Mesenchymal stem cell (in vitro differentiated cells and primary cell): ENCODE measurements around the gene KCTD5.

Experiments
- DNase-seq: peaks from one replicate; pipeline ENCODE4 v3.0.0-alpha.2; 2013
- H2AFZ ChIP-seq: one replicate; pipeline ENCODE4 v1.6.1; 2013; ENCODE audit warnings: low read depth, mild to moderate bottlenecking, control low read depth, inconsistent platforms, low read length, moderate library complexity
- H2AK5ac ChIP-seq: 2 replicates; pipeline ENCODE4 v1.6.1; 2013; ENCODE audit warnings: low read length, moderate library complexity, mild to moderate bottlenecking, inconsistent platforms; ENCODE audit not compliant: severe bottlenecking
- H2BK120ac ChIP-seq: one replicate; pipeline ENCODE4 v1.6.1; 2013; ENCODE audit warnings: low read depth, mild to moderate bottlenecking, inconsistent platforms, low read length, moderate library complexity
- H2BK12ac ChIP-seq, 2 experiments: one replicate each; pipeline ENCODE4 v1.6.1; 2013; ENCODE audit warnings: inconsistent platforms in 2 of 2, low read length in 2 of 2, mild to moderate bottlenecking in 2 of 2, moderate library complexity in 2 of 2, control low read depth in 1 of 2
- H2BK15ac ChIP-seq: one replicate; pipeline ENCODE4 v1.6.1; 2013; ENCODE audit warnings: mild to moderate bottlenecking, low read depth, inconsistent platforms; ENCODE audit not compliant: poor library complexity, severe bottlenecking
- H2BK5ac ChIP-seq: 2 replicates; pipeline ENCODE4 v1.6.1; 2013; ENCODE audit warnings: low read depth, mild to moderate bottlenecking, low read length, control low read depth, inconsistent platforms; ENCODE audit not compliant: poor library complexity, severe bottlenecking
- H3K14ac ChIP-seq, 2 experiments: one replicate each; pipeline ENCODE4 v1.6.1; 2013; ENCODE audit warnings: inconsistent platforms in 2 of 2, low read length in 2 of 2, control low read depth in 1 of 2, mild to moderate bottlenecking in 1 of 2, moderate library complexity in 1 of 2
- H3K18ac ChIP-seq, 2 experiments: one replicate each; pipeline ENCODE4 v1.6.1; 2013; ENCODE audit warnings: inconsistent platforms in 2 of 2, low read length in 2 of 2, control low read depth in 1 of 2, low read depth in 1 of 2, mild to moderate bottlenecking in 1 of 2
- H3K23ac ChIP-seq, 2 experiments: one replicate each; pipeline ENCODE4 v1.6.1; 2013; ENCODE audit warnings: inconsistent platforms in 2 of 2, low read length in 2 of 2, mild to moderate bottlenecking in 2 of 2, moderate library complexity in 2 of 2, control low read depth in 1 of 2
- H3K27ac ChIP-seq: 2 replicates; pipeline ENCODE4 v1.5.1; 2013; ENCODE audit warnings: mild to moderate bottlenecking, moderate library complexity, low read length, control low read depth, inconsistent platforms; ENCODE audit not compliant: poor library complexity, severe bottlenecking
- H3K27me3 ChIP-seq, 2 experiments: 2 replicates each; pipeline versions ENCODE4 v1.6.1 to v1.7.0; 2013; ENCODE audit warnings: low read length in 2 of 2, mild to moderate bottlenecking in 2 of 2, moderate library complexity in 2 of 2, control low read depth in 1 of 2, inconsistent platforms in 1 of 2; ENCODE audit not compliant: control insufficient read depth in 1 of 2, insufficient read depth in 1 of 2
- H3K36me3 ChIP-seq, 2 experiments: 2 replicates each; pipeline versions ENCODE4 v1.6.1 to v1.7.0; 2013; ENCODE audit warnings: low read length in 2 of 2, control low read depth in 1 of 2, inconsistent platforms in 1 of 2, low read depth in 1 of 2, mild to moderate bottlenecking in 1 of 2; ENCODE audit not compliant: insufficient read depth in 2 of 2, control insufficient read depth in 1 of 2
- H3K4ac ChIP-seq, 2 experiments: one replicate each; pipeline ENCODE4 v1.6.1; 2013; ENCODE audit warnings: inconsistent platforms in 2 of 2, low read length in 2 of 2, mild to moderate bottlenecking in 2 of 2, moderate library complexity in 2 of 2, control low read depth in 1 of 2, low read depth in 1 of 2
- H3K4me1 ChIP-seq: 2 replicates; pipeline ENCODE4 v1.6.1; 2013; ENCODE audit warnings: low read depth, low read length, control low read depth; ENCODE audit not compliant: control insufficient read depth, insufficient read depth
- H3K4me2 ChIP-seq: 2 replicates; pipeline ENCODE4 v1.6.1; 2013; ENCODE audit warnings: low read length, mild to moderate bottlenecking, inconsistent platforms; ENCODE audit not compliant: poor library complexity, severe bottlenecking
- H3K4me3 ChIP-seq, 2 experiments: 2 replicates each; pipeline versions ENCODE4 v1.5.1 to v1.7.0; 2013; ENCODE audit warnings: low read length in 2 of 2, mild to moderate bottlenecking in 2 of 2, control low read depth in 1 of 2, low read depth in 1 of 2; ENCODE audit not compliant: insufficient read depth in 1 of 2
- H3K79me1 ChIP-seq: replicated peaks from 2 replicates; pipeline ENCODE4 v1.6.1; 2013; ENCODE audit warnings: mild to moderate bottlenecking, control low read depth, low read length, inconsistent platforms; ENCODE audit not compliant: poor library complexity, severe bottlenecking
- H3K9ac ChIP-seq: 2 replicates; pipeline ENCODE4 v1.7.0; 2013; ENCODE audit warnings: mild to moderate bottlenecking, low read length, moderate library complexity
- H3K9me3 ChIP-seq: 2 replicates; pipeline ENCODE4 v1.7.0; 2013; ENCODE audit warnings: mild to moderate bottlenecking, low read length; ENCODE audit not compliant: control insufficient read depth
- H4K8ac ChIP-seq: one replicate; pipeline ENCODE4 v1.6.1; 2013; ENCODE audit warnings: inconsistent platforms, mild to moderate bottlenecking, low read length, moderate library complexity
- H4K91ac ChIP-seq: one replicate; pipeline ENCODE4 v1.6.1; 2013; ENCODE audit warnings: mild to moderate bottlenecking, low read length, inconsistent platforms
- WGBS: methylation state at CpG from one replicate; pipeline ENCODE4 v1.1.7; 2013; ENCODE audit warnings: mixed read lengths; 5-methylcytosine and 5-hydroxymethylcytosine counted together

KCTD5 gene

DNA sequence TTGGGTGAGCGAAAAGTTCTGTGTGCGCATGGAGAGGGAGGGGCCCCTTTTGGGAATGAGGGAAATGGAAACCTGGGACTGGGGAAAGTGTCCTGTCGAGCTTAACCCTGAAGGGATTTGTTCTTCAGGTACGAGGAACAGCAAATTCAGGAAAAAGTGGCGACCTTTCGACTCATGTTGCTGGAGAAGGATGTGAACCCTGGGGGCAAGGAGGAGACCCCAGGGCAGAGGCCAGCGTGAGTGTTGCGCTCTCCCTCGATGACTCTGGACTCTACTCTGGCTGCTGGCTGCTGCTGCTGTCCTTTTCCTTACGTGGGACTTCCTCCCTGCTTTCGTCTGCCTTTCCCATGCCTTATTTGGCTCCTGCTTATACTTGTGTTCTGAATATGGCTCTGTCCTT, 75.0 kb downstream of the KCTD5 start:
- Histone ChIP-seq H3K4ac (no peak overlapping the region), H3K18ac (no peak overlapping the region), H4K8ac (peak overlapping the region; percentile 55), H3K14ac (no peak overlapping the region), H3K79me1 (peaks cover 12% of the 10 kb centered on the region), H2AK5ac (no peak overlapping the region), H2BK120ac (no peak overlapping the region), H3K4me3 (no peak overlapping the region), H3K36me3 (peaks cover 47 to 60% of the 10 kb centered on the region in 2 experiments), H2BK12ac (no peak overlapping the region), H3K23ac (no peak overlapping the region), H3K27me3 (no peaks in the 10 kb centered on the region), H3K9ac (peak overlapping the region; percentile 8), H2BK15ac (no peak overlapping the region), H4K91ac (no peak overlapping the region), H3K9me3 (no peaks in the 10 kb centered on the region), H3K27ac (no peak overlapping the region), H2BK5ac (no peak overlapping the region), H3K4me2 (no peak overlapping the region), H3K4me1 (peaks cover 10% of the 10 kb centered on the region), H2AFZ (no peak overlapping the region)
- WGBS: 96% methylated on average over 11 of the region's 11 CpGs
- no peak for DNase-seq
